C4-2B (cell line): ENCODE results near the gene ECHS1.

Source experiments
- CTCF ChIP-seq: fragments of 450-650 bp; conservative IDR thresholded peaks from 2 replicates; pipeline ENCODE4 v1.5.1; 2017; ENCODE audit warnings: mild to moderate bottlenecking
- ZFX ChIP-seq: fragments of 450-650 bp; IDR thresholded peaks from 2 replicates; pipeline ENCODE4 v1.6.1; 2017

- TF ChIP-seq ZFX, result no peak
- no peak for TF ChIP-seq CTCF
These were observed 58.2 kb downstream of the ECHS1 start for GRCh38 chr10:133314911-133315310.
